SK-N-MC (cell line): ENCODE data around the gene F11R.
A peak's percentile ranks its signal among the peaks of the same experiment; 100 is the strongest.

ENCODE experiments used
- EZH2 ChIP-seq: fragments of 200-600 bp; sonication (generic); IDR thresholded peaks from one replicate; pipeline ENCODE4 v1.6.1; 2017; ENCODE audit warnings: antibody characterized with exemption
- POLR2AphosphoS5 ChIP-seq: IDR thresholded peaks from 2 replicates; pipeline ENCODE4 v1.6.1; 2012; ENCODE audit warnings: mild to moderate bottlenecking, low read depth, low read length, borderline replicate concordance

DNA sequence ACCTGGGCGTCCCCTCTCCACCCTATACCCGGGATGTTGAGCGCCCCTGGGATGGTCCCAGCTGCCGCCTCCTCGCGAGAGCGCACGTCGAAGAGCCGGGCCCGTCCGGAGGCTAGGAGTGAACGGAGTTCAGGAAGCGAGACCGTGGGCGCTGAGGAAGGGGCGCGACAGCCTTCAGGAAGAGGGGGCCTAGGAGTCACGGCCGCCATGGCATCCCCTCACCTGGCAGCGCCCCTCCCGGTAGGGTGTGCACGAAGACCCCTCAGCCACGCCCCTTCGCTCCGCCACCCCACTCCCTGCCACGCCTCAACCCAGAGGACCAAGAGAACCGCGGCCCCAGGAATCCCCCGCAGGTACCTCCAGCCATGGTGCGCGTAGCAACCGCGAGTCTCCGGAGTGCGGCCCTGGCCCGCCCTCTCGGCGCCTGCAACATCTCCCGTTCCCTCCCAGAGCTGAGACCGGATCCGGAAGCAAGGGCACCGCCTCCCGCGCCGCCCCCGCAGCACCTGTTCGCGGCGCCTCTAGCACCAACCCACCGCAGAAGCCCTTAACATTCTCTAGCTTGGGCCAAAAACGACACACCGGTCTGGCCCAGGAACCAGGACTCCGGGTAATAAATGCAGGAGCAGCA is 17.7 kb upstream of the F11R start, which contains the start of gene TSTD1:
- TF ChIP-seq POLR2AphosphoS5: peak; percentile 18; the same call in 1 of the 2 replicates
- no peak for TF ChIP-seq EZH2
